RWPE2 (cell line): ENCODE results near the gene CHCHD3.

Experiments
- ATAC-seq: fragments of 200-7000 bp; cut with Tn5 transposase; 3 replicates; pipeline ENCODE4 v1.9.1; 2021; ENCODE audit warnings: low read depth
- DNase-seq: peaks from one replicate; pipeline ENCODE4 v3.0.0-alpha.2; 2020; ENCODE audit warnings: low spot score
- H3K27ac ChIP-seq: fragments of 450-650 bp; 2 replicates; pipeline ENCODE4 v1.5.1; 2017; ENCODE audit warnings: mild to moderate bottlenecking; ENCODE audit not compliant: poor library complexity, severe bottlenecking
- H3K27me3 ChIP-seq: fragments of 250-450 bp; sonication (Bioruptor Pico); 2 replicates; pipeline ENCODE4 v1.5.1; 2021; ENCODE audit warnings: mild to moderate bottlenecking, moderate library complexity; ENCODE audit not compliant: insufficient read depth, poor library complexity, severe bottlenecking
- H3K36me3 ChIP-seq: fragments of 250-450 bp; sonication (Bioruptor Pico); 2 replicates; pipeline ENCODE4 v1.5.1; 2020; ENCODE audit warnings: low read depth, mild to moderate bottlenecking, moderate library complexity
- H3K4me1 ChIP-seq: fragments of 250-450 bp; sonication (Bioruptor Pico); 2 replicates; pipeline ENCODE4 v1.5.1; 2021; ENCODE audit warnings: mild to moderate bottlenecking, moderate library complexity; ENCODE audit not compliant: insufficient read depth, poor library complexity, severe bottlenecking
- H3K4me3 ChIP-seq: fragments of 250-450 bp; sonication (Bioruptor Pico); 2 replicates; pipeline ENCODE4 v1.5.1; 2021; ENCODE audit warnings: mild to moderate bottlenecking, moderate library complexity; ENCODE audit not compliant: severe bottlenecking
- H3K9me3 ChIP-seq: fragments of 250-450 bp; sonication (Bioruptor Pico); 2 replicates; pipeline ENCODE4 v1.5.1; 2021; ENCODE audit warnings: mild to moderate bottlenecking, moderate library complexity; ENCODE audit not compliant: severe bottlenecking
- CTCF ChIP-seq: fragments of 450-650 bp; IDR thresholded peaks from one replicate; pipeline ENCODE4 v1.5.1; 2017; ENCODE audit warnings: mild to moderate bottlenecking, moderate library complexity; ENCODE audit not compliant: poor library complexity, severe bottlenecking

The CHCHD3 gene

GRCh38 chr7:133061792-133062191 is 20.1 kb downstream of the CHCHD3 start:
- no peak overlapping the region for H3K4me3 ChIP-seq
- no peaks in the 10 kb centered on the region for H3K27me3 ChIP-seq
- H3K36me3 ChIP-seq = peaks cover 7% of the 10 kb centered on the region; the same call in 1 of the 2 replicates
- ATAC-seq (no peak), DNase-seq (no peak)
- H3K27ac ChIP-seq = no peak overlapping the region
- no peak for TF ChIP-seq CTCF
- no peaks in the 10 kb centered on the region for H3K9me3 ChIP-seq
- no peaks in the 10 kb centered on the region for H3K4me1 ChIP-seq

GRCh38 chr7:133061357-133061756 is 20.5 kb downstream of the CHCHD3 start:
- H3K4me3 ChIP-seq = no peak overlapping the region
- H3K27ac ChIP-seq = no peak overlapping the region
- TF ChIP-seq CTCF = no peak
- no peak for DNase-seq
- H3K36me3 ChIP-seq = peaks cover 5% of the 10 kb centered on the region; the same call in 1 of the 2 replicates
- H3K4me1 ChIP-seq = no peaks in the 10 kb centered on the region
- no peaks in the 10 kb centered on the region for H3K27me3 ChIP-seq
- ATAC-seq = no peak
- no peaks in the 10 kb centered on the region for H3K9me3 ChIP-seq

- no peak for DNase-seq
- no peak overlapping the region for H3K27ac ChIP-seq
- H3K4me3 ChIP-seq = no peak overlapping the region
- no peaks in the 10 kb centered on the region for H3K9me3 ChIP-seq
- ATAC-seq = no peak
- H3K27me3 ChIP-seq = no peaks in the 10 kb centered on the region
- no peaks in the 10 kb centered on the region for H3K36me3 ChIP-seq
- TF ChIP-seq CTCF = no peak
- no peaks in the 10 kb centered on the region for H3K4me1 ChIP-seq
Measured at GRCh38 chr7:133060004-133060403, 21.9 kb downstream of the CHCHD3 start.

GRCh38 chr7:133059263-133059662 is 22.6 kb downstream of the CHCHD3 start:
- H3K27me3 ChIP-seq = no peaks in the 10 kb centered on the region
- no peak overlapping the region for H3K4me3 ChIP-seq
- no peaks in the 10 kb centered on the region for H3K36me3 ChIP-seq
- ATAC-seq (no peak), DNase-seq (no peak)
- no peak overlapping the region for H3K27ac ChIP-seq
- H3K4me1 ChIP-seq = peaks cover 7% of the 10 kb centered on the region
- TF ChIP-seq CTCF = no peak
- no peaks in the 10 kb centered on the region for H3K9me3 ChIP-seq

- no peaks in the 10 kb centered on the region for H3K36me3 ChIP-seq
- DNase-seq (no peak), ATAC-seq (no peak)
- H3K27ac ChIP-seq = no peak overlapping the region
- H3K4me3 ChIP-seq = no peak overlapping the region
- H3K27me3 ChIP-seq = no peaks in the 10 kb centered on the region
- no peaks in the 10 kb centered on the region for H3K9me3 ChIP-seq
- H3K4me1 ChIP-seq = peaks cover 27% of the 10 kb centered on the region
- no peak for TF ChIP-seq CTCF
Measured at GRCh38 chr7:133056370-133057238, 25.3 kb downstream of the CHCHD3 start.
